ENCODE results near the gene PDXK.

Gene PDXK

DNA sequence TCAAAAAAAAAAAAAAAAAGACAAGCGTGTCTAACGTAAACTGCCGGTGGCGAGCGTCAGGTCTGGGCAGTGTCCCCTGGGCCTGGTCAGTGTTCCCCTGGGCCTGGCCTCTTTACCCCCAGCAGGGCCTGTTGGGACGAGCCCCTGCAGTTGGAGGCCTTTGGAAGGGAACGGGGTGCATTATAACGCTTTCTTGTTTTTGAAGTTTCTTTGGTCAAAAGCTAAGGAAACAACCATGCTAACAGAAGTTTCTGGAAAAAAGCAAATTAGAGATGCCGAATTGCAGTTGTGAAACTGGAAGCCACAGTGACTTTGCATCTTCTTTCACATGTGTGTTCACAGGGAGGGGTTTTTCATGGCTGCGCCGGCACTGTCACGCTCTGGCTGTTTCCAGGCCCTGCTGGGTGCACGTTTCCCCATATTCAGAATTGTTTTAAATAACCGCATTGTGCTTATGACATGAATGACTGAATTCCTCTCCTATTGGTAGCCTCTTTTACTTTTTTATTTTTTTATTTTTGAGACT lies 86.4 kb downstream of the PDXK start:
- TF ChIP-seq, protein P1, sequence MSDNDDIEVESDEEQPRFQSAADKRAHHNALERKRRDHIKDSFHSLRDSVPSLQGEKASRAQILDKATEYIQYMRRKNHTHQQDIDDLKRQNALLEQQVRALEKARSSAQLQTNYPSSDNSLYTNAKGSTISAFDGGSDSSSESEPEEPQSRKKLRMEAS (IDR thresholded peaks at IDR 0.05) = no peak
- TF ChIP-seq, protein P2, sequence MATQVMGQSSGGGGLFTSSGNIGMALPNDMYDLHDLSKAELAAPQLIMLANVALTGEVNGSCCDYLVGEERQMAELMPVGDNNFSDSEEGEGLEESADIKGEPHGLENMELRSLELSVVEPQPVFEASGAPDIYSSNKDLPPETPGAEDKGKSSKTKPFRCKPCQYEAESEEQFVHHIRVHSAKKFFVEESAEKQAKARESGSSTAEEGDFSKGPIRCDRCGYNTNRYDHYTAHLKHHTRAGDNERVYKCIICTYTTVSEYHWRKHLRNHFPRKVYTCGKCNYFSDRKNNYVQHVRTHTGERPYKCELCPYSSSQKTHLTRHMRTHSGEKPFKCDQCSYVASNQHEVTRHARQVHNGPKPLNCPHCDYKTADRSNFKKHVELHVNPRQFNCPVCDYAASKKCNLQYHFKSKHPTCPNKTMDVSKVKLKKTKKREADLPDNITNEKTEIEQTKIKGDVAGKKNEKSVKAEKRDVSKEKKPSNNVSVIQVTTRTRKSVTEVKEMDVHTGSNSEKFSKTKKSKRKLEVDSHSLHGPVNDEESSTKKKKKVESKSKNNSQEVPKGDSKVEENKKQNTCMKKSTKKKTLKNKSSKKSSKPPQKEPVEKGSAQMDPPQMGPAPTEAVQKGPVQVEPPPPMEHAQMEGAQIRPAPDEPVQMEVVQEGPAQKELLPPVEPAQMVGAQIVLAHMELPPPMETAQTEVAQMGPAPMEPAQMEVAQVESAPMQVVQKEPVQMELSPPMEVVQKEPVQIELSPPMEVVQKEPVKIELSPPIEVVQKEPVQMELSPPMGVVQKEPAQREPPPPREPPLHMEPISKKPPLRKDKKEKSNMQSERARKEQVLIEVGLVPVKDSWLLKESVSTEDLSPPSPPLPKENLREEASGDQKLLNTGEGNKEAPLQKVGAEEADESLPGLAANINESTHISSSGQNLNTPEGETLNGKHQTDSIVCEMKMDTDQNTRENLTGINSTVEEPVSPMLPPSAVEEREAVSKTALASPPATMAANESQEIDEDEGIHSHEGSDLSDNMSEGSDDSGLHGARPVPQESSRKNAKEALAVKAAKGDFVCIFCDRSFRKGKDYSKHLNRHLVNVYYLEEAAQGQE (IDR thresholded peaks at IDR 0.05; ENCODE audit: low read depth) = no peak
- TF ChIP-seq TEAD4 (IDR thresholded peaks at IDR 0.05) (no peak), FOXM1 (IDR thresholded peaks at IDR 0.05; ENCODE audit: borderline replicate concordance, low read depth) (no peak), TAF1 (IDR thresholded peaks at IDR 0.05; ENCODE audit: low read depth) (no peak), ZBTB7A (IDR thresholded peaks at IDR 0.05; ENCODE audit: low read depth) (no peak), EP300 (IDR thresholded peaks at IDR 0.05; ENCODE audit: borderline replicate concordance) (no peak)

DNA sequence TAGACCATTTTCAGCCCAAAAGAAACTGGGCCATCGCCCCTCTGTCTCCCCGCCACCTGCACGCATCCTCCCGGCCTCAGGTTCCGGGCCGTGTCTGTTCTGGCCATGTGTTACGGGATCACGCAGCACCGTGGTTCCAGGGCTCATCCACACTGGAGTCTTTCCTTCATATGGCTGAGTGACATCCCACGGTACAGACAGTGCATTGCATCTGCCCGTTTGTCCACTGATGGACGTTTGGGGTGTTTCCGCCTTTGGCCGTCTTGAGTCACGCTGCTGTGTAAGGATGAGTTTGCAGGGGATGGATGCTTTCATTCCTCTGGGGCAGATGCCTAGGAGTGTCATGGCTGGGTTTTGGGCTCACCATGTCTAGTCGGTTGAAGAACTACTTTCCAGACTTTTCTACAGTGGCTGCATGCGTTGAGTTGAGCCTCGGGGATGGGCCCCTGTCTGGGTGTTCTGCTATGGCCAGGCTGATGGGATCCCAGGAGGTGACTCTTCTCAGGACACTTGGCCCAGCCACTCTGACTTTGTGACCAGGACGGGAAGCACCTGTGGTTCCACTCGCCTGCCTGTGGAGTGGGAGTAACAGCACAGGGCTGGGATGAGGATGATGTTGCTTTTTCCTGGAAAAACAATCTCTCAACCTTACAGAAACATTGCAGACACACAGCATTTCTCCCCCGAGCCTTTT lies 87.2 kb downstream of the PDXK start:
- TF ChIP-seq, protein P2 (IDR thresholded peaks at IDR 0.05; ENCODE audit: low read depth) = no peak
- TF ChIP-seq NFIC (IDR thresholded peaks at IDR 0.05) = no peak
- no peak for TF ChIP-seq TCF12 (IDR thresholded peaks at IDR 0.05; ENCODE audit: low read depth)
- no peak for TF ChIP-seq CEBPB (IDR thresholded peaks at IDR 0.05)
- no peak for TF ChIP-seq CREB1 (IDR thresholded peaks at IDR 0.05; ENCODE audit: low read depth)
- no peak for TF ChIP-seq FOXM1 (IDR thresholded peaks at IDR 0.05; ENCODE audit: borderline replicate concordance, low read depth)
- TF ChIP-seq TEAD4 (IDR thresholded peaks at IDR 0.05) = no peak
- TF ChIP-seq, protein P1 (IDR thresholded peaks at IDR 0.05) = no peak
- TF ChIP-seq, protein P3, sequence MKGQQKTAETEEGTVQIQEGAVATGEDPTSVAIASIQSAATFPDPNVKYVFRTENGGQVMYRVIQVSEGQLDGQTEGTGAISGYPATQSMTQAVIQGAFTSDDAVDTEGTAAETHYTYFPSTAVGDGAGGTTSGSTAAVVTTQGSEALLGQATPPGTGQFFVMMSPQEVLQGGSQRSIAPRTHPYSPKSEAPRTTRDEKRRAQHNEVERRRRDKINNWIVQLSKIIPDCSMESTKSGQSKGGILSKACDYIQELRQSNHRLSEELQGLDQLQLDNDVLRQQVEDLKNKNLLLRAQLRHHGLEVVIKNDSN (IDR thresholded peaks at IDR 0.05) = no peak
- TF ChIP-seq RAD21 (IDR thresholded peaks at IDR 0.05; ENCODE audit: low read depth) = no peak
- TF ChIP-seq EGR1 (IDR thresholded peaks at IDR 0.05) = no peak
- TF ChIP-seq TAF1 (IDR thresholded peaks at IDR 0.05; ENCODE audit: low read depth) = no peak
- no peak for TF ChIP-seq ZBTB7A (IDR thresholded peaks at IDR 0.05; ENCODE audit: low read depth)
- no peak for TF ChIP-seq YY1 (IDR thresholded peaks at IDR 0.05; ENCODE audit: low read depth)
- no peak for TF ChIP-seq EP300 (IDR thresholded peaks at IDR 0.05; ENCODE audit: borderline replicate concordance)

DNA sequence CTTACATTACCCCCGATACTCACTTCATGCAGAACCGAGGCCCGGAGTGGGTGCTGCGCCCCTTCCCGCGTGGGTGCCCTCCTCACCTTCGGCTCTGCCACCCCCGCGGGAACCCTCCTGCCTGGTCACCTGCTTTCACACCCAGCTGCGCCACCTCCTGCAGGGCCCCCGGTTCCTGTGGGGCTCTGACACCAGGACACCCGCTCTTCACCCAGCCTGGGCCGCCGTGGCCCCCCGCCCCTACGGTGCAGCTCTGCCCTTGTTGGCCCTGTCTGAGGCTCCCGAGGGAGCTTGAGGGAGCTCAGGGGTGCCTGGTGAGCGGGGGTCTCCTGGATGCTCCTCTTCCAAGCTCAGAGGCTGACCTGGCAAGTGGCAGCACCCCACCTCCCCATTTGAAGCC lies 89.4 kb downstream of the PDXK start:
- TF ChIP-seq TEAD4 (IDR thresholded peaks at IDR 0.05) (no peak), CEBPB (IDR thresholded peaks at IDR 0.05) (no peak), EP300 (IDR thresholded peaks at IDR 0.05; ENCODE audit: borderline replicate concordance) (no peak), CREB1 (IDR thresholded peaks at IDR 0.05; ENCODE audit: low read depth) (no peak), NFIC (IDR thresholded peaks at IDR 0.05) (no peak), YY1 (IDR thresholded peaks at IDR 0.05; ENCODE audit: low read depth) (no peak), ZBTB7A (IDR thresholded peaks at IDR 0.05; ENCODE audit: low read depth) (no peak; the same call in 1 of the 2 replicates), RAD21 (IDR thresholded peaks at IDR 0.05; ENCODE audit: low read depth) (no peak), FOXM1 (IDR thresholded peaks at IDR 0.05; ENCODE audit: borderline replicate concordance, low read depth) (no peak), TCF12 (IDR thresholded peaks at IDR 0.05; ENCODE audit: low read depth) (no peak)
- TF ChIP-seq, protein P2 (IDR thresholded peaks at IDR 0.05; ENCODE audit: low read depth) = no peak
- TF ChIP-seq, protein P3 (IDR thresholded peaks at IDR 0.05) = no peak

DNA sequence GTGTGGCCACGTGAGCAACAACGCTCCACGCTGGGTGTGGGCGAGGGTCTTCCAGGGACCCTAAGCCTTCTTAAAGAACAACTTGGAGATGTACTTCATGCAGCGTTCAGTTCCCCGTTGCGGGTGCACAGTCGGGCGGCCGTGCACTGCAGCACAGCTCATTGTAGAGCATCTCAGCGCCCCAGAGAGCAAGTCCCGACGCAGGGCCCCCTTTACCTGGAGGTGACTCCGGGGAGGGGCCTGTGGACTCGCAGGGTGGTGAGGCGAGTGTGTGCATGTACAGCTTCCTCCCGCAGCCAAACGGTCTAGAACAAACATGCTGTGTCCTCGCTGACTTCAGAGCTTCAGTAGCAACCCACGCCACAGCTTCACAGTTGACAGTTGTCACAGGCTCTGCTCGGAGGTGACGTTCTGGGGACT lies 89.9 kb downstream of the PDXK start:
- TF ChIP-seq TAF1 (IDR thresholded peaks at IDR 0.05; ENCODE audit: low read depth) (no peak), ZBTB7A (IDR thresholded peaks at IDR 0.05; ENCODE audit: low read depth) (no peak), NFIC (IDR thresholded peaks at IDR 0.05) (no peak), CREB1 (IDR thresholded peaks at IDR 0.05; ENCODE audit: low read depth) (no peak), YY1 (IDR thresholded peaks at IDR 0.05; ENCODE audit: low read depth) (no peak), CEBPB (IDR thresholded peaks at IDR 0.05) (no peak), TCF12 (IDR thresholded peaks at IDR 0.05; ENCODE audit: low read depth) (no peak), EGR1 (IDR thresholded peaks at IDR 0.05) (no peak), RAD21 (IDR thresholded peaks at IDR 0.05; ENCODE audit: low read depth) (no peak), EP300 (IDR thresholded peaks at IDR 0.05; ENCODE audit: borderline replicate concordance) (no peak), TEAD4 (IDR thresholded peaks at IDR 0.05) (no peak), FOXM1 (IDR thresholded peaks at IDR 0.05; ENCODE audit: borderline replicate concordance, low read depth) (no peak)
- TF ChIP-seq, protein P2 (IDR thresholded peaks at IDR 0.05; ENCODE audit: low read depth) = no peak
- TF ChIP-seq, protein P1 (IDR thresholded peaks at IDR 0.05) = no peak
- TF ChIP-seq, protein P3 (IDR thresholded peaks at IDR 0.05) = no peak

All from Ishikawa (cell line).